Stimulated activated CD4-positive, alpha-beta T cell treated with anti-CD3 and anti-CD28 coated beads, Interleukin-4, amount 100 ng/mL, for 1 hour (primary cell): ENCODE data around the gene ZC3H7B.

Experiments used
- DNase-seq: peaks from one replicate; pipeline ENCODE4 v3.0.0-alpha.2; 2020

ZC3H7B gene

GRCh38 chr22:41330169-41330568 lies 28.8 kb downstream of the ZC3H7B start:
- no peak for DNase-seq

DNA sequence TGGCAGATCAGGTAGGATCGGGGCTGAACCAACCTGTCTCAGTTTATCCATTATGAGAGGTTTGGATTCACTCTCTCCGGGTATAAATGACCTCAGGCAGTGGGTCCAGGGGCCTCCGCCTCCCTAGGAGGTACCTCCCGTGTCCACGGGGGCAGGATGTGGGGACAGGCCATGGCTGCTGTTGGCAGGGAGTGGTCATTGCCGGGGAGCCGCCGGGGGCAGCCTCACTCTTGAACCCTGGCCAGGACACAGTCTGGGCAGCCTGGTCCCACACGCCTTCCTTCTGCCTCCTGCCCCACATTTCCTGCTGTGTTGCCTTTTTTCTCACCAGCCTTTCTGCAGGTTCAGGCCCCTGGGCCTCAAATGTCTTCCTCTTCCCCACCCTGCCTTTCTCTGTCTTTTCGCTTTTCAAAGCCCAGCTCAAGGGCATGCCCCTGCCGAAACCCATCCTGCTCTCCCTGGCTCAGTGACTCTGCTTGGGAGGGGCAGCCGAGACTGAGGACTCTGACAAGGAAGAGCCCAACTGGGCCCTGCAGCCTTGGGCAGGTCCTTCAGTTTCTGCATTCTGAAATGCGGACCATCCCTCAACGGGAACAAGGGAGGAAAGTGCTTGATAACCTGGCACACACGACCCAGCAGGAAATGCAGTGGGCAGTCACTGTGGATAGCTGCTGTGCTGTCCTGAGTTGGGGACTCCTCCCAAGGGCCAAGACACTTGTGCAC lies 31.1 kb downstream of the ZC3H7B start:
- no peak for DNase-seq

DNA sequence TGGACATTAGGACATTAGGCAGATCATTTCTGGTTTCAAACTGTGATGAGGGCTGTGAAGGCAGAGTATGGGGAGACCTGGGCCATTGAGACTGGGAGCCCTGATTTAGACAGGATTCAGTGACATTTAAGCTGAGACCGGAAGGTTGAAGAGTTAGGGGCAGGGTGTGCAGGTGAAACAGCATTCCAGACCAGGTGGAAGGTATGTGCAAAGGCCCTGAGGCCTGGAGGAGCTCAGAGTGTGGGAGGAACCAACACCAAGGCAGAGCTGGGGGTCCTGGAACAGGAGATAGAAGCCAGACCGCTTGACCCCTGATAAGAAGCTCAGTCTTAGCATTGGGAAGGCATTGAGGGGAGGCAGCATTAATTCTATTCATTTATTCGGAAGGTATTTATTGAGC lies 32.5 kb downstream of the ZC3H7B start:
- no peak for DNase-seq

- DNase-seq, result no peak
Observed at GRCh38 chr22:41334215-41334614, 32.9 kb downstream of the ZC3H7B start.

DNA sequence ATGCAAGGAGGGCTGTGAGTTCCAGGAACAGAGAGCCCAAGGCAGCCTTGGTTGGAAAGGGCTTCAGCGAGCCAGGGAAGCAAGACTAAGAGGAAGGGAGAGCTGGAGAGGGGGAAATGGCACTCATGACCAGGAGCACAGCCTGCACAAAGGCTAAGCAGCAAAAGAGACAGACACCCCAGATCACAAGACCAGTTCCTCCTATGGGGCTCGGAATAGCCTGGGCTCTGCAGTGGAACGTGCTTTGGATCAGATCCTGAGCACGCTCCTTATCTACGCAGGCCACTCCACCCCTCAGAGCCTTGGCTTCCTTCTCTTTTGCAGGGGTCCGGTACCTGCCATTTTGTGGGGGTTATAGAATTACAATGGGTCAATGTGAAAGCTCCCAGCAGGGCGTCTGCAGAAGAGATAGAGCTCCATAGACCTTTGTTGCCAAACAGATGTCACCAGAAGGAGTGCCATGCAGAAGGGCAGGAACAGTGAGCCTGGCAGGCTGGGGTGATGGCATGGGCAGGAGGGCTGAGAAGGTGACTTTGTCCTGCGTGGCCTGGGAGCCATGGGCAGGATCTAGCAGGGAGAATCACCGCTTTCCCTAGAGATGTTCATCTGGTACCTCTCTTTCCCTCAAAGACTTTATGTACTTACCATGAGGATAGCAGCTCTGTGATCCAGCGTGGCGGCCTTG lies 33.8 kb downstream of the ZC3H7B start:
- DNase-seq, result no peak

DNA sequence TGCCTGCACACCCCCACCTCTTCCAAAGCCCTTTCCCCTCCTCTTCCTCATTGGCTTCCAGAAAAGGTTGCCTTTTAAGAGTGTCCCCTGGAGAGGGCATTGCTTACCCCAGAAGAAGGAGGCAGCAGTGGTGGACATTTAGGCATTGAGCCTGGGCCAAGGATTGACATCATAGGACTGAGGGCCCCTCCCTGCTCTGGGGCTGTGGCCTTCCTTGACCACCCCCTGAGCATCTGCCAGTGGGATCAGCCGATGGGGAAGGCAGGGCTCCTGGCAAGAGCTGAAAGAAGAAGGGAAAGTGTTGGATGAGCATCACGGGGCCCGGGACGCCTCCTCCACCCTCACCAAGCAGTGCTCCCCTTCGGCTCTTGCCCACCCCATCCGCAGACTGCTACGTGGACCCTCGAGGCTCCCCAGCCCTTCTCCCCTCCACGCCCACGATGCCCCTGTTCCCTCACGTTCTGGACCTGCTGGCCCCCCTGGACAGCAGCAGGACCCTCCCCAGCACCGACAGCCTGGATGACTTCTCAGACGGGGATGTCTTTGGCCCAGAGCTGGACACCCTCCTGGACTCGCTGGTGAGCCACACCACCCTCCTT lies 37.4 kb downstream of the ZC3H7B start:
- DNase-seq, result no peak

DNA sequence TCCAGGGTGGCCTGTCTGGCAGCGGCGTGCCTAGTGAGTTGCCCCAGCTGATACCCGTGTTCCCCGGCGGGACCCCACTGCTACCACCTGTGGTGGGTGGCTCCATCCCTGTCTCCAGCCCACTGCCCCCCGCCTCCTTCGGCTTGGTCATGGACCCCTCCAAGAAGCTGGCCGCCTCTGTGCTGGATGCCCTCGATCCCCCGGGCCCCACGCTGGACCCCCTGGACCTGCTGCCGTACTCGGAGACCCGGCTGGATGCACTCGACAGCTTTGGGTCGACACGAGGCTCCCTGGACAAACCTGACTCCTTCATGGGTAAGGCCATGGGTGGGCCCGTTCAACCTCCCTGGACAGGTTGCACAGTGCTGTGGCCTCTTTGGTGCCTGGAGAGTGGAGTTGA lies 38.5 kb downstream of the ZC3H7B start:
- no peak for DNase-seq

- DNase-seq, result no peak
Observed at GRCh38 chr22:41340357-41340756, 39.0 kb downstream of the ZC3H7B start.

GRCh38 chr22:41341012-41341411 lies 39.7 kb downstream of the ZC3H7B start:
- DNase-seq, result no peak

DNA sequence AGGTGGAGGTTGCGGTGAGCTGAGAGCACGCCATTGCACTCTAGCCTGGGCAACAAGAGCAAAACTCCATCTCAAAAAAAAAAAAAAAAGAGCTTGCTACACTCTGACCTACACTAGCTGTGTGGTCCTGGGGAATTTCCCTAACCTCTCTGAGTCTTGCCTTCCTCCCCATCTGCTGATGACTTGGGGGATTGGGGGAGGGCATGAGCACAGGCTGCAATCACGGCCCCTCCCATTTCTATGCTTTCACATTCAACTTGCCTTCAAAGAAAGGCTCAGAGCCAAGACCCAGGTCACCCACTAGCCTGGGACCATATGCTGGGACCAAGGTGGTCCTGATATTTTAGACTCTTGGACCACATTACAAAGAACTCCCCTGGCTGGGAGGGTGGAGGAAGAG lies 40.7 kb downstream of the ZC3H7B start:
- DNase-seq, result no peak

DNA sequence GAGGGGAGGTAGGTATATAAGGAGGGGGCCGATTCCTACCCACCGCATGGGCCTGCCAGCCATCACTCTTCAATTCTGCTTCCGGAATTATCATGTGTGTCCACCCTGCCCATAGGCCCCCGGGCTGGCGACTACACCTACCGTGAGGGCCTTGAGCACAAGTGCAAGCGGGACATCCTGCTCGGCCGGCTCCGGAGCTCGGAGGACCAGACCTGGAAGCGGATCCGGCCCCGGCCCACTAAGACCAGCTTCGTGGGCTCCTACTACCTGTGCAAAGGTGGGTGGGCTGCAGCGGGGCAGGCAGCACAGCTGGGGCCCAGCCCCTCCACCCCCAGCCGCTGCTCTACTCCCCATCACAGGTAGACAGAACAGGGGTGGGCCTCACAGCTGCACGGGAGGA lies 42.0 kb downstream of the ZC3H7B start:
- no peak for DNase-seq

DNA sequence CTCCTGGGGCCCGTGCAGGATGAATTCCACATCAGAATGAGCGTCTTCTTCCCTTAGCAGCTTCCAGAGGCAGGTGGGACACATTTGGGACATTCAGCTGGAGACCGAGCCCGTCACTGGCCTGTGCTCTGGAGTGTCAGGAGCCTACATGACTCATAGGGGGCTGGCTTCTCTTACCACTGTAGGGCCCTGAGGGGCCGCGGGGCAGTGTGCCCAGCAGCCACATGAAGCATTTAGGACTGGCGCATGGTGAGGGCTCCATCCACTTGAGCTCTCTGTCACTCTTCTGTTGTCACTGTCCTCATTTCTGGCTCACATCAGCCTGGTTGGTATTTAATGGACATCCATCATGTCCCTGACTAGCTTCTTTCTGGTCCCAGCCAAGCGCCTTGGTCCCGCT lies 42.4 kb downstream of the ZC3H7B start:
- DNase-seq, result no peak

- no peak for DNase-seq
Observed at GRCh38 chr22:41344189-41344788, 43.0 kb downstream of the ZC3H7B start.

DNA sequence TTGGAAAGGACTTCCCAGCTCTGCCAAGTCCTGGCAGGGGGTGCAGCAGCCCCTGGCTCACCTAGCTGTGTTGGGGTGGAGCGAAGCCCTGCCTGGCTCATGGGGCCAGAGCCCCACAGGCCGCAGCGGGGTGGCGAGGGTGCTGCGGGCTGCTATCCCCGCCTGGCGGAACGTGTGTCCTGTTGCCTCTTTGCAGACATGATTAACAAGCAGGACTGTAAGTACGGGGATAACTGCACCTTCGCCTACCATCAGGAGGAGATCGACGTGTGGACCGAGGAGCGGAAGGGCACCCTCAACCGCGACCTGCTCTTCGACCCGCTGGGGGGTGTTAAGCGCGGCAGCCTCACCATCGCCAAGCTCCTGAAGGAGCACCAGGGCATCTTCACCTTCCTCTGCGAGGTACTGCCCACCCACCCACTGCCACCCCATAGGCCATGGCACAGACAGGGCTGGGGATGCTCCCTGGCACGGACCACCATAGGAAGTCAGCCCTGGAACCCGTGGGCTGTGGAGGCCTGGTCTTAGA lies 44.5 kb downstream of the ZC3H7B start:
- DNase-seq, result no peak

GRCh38 chr22:41347066-41347859 lies 45.9 kb downstream of the ZC3H7B start:
- DNase-seq, result no peak

- DNase-seq, result no peak
Observed at GRCh38 chr22:41348964-41349484, 47.7 kb downstream of the ZC3H7B start.

DNA sequence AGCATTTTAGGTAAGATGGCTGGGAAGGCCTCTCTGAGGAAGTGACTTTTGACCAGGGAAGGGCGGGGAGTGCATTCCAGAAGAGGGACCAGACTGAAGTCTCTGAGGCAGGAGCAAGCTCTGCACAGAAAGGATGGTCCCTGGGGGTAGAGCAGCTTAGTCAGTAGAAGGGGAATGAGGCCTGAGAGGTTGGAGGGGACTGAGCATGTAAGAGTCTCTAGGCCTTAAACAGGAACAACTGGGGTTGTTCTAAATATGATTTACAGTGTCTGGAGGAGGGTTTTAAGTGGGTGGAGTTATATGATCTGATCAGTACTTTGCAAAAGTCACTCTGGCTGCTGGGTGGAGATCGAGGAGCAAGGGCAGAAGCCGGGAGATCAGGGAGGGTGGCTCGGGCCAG lies 48.8 kb downstream of the ZC3H7B start:
- no peak for DNase-seq

- no peak for DNase-seq
Observed at GRCh38 chr22:41351011-41351410, 49.7 kb downstream of the ZC3H7B start.

GRCh38 chr22:41352058-41352457 lies 50.7 kb downstream of the ZC3H7B start:
- DNase-seq, result no peak

GRCh38 chr22:41353862-41354575 lies 52.7 kb downstream of the ZC3H7B start:
- no peak for DNase-seq

GRCh38 chr22:41354979-41355378 lies 53.7 kb downstream of the ZC3H7B start:
- DNase-seq, result no peak

GRCh38 chr22:41355895-41356294 lies 54.6 kb downstream of the ZC3H7B start:
- DNase-seq, result no peak
